GM19467 (cell line): ENCODE measurements around the gene PTPRD.

Source experiments
- ATAC-seq: cut with Tn5 transposase; IDR thresholded peaks from one replicate; pipeline ENCODE4 v1.9.1; 2021; ENCODE audit warnings: mild to moderate bottlenecking, moderate library complexity; ENCODE audit not compliant: unreplicated experiment

Gene PTPRD

DNA sequence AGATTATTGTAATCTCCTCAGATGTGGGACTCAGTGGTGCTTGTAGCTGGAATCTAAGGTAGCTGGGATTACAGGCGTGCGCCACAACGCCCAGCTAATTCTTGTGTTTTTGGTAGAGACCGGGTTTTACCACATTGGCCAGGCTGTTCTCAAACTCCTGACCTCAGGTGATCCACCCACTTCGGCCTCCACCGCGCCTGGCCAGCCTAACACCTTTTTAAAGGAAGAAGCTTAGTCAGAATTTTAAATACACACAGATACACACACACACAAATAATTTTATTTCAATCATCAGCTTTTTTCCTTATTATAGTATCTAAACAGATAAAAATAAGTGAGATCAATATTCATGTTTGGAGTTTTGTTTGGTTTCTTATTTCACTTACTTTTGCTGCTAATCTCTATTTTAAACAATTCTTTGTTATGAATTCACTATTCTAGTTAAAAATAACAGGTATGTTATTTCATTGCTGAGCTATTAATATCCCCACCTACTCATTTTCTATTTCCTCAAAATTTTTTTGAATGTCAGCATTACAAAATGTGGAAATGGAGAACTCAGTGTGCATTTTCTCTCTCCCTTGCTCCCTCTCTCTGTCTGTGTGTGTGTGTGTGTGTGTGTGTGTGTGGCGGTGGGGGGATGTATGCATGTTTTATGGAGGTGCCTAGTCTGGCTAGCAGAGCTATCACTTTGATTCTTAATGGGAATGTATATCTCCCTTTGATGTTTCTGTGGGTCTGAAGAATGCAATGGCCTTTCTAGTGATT is 1852.6 kb downstream of the PTPRD start:
- no peak for ATAC-seq

DNA sequence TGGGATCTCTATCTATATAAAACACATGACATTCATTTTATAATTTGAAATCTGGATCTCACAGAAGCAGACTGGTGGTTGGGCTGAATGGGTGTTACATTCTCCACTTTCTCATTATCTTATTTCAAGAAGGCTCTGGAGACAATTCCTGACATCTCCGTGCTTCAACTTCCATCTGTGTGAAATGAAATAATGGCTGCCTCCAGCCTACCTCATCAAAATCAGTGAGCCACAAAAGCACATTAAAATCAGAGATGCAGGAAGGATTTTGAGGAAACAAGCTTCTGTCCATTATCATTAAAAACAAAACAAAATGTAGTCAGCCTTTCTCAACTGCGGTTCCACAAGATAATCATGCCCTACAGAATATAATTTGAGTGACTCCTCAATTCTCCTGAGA is 1854.9 kb downstream of the PTPRD start:
- ATAC-seq = no peak

DNA sequence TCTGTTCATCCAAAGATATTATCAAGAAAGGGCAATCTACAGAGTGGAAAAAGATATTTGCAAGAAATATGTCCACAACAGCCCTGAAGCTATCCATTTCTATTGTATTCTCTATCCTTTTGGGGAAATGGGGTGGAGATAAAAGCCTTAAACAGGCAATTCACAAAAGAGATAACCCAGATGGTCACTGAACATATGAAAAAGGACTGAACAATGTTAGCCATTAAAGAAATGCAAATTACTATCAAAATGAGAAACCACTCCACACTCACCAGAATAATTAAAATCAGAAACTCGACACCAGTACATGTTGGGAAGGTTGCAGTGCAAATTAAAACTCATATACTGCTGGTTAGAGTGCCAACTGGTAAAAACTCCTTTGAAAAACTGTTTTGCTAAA is 1858.1 kb downstream of the PTPRD start:
- no peak for ATAC-seq

DNA sequence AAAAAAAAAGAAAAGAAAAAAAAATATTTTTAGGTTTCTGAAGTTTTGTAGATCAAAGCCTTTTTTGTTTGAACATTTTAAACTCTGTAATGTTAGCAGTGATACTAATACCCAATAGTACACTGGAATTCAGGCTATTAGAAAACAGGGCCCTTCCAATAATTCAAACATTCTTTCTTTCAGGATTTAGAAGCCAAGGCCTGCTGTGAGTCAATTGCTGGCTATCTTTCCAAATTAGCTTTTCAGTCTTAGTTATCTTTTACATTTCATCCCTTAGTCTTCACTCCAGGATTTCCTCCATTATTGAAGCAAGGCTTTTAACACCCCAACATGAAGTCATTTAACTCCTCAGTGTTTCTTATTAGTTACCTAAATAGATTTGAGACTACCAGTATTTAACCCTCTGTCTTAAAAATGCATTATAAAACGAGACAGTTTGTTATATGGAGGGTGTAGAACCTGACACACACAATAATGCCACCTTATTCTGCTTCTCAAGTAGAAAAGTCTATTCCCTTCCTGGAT is 1861.3 kb downstream of the PTPRD start:
- no peak for ATAC-seq

DNA sequence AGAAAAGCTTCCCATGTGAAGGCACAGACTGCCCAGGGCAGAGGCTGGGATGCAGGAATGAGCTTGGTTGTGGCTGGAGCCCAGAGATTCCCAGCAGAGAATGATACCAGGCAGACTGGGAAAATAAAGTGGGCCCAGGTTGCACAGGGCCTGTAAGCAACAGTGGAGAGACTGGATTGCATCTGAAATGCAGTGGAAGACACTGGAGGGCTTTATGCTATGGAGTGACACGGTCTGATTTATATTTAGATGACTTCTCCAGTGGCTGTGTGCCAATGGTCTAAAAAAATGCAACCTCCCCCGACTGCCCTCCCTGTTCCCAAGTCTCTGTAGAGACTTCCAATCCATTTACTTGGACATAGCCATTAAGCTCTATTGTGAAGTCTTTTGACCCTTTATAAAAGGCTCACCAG is 1862.2 kb downstream of the PTPRD start:
- ATAC-seq = no peak

DNA sequence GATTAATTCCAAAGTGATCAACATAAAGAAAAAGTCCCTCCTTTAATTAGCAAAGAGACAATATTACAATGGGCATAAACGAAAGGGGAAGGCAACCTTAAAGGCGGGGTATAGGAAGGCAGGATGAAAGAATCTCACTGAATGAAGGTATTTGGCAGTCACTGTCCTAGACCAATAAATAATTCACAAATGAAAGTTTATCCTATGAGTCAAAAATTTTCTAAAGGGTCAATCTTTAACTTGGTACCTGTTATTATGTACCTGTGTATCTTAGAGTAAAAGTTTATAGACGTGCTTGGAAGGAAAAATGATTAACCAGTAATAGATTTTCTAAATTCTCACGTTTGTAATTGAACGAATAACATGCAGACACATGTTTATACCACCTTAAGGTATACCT is 1867.5 kb downstream of the PTPRD start:
- ATAC-seq = no peak

DNA sequence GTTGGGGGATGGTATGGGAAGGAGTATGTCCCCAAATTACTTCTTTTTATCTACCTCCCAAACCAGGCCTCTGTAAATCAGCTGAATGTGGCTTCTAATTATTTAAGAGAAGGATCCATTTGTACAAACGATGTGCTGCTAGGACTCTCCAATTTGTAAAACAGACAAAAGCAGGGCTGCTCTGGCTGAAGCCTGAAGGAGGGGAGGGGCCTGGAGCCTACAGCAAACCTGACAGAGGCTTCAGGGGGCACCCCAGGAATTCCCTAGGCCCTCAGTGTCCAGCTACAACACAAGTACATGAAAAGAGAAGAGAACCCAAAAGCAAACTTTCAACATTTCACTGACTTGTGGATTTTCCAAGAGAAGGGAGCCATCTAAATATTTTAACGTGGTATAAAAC is 1873.9 kb downstream of the PTPRD start:
- no peak for ATAC-seq

DNA sequence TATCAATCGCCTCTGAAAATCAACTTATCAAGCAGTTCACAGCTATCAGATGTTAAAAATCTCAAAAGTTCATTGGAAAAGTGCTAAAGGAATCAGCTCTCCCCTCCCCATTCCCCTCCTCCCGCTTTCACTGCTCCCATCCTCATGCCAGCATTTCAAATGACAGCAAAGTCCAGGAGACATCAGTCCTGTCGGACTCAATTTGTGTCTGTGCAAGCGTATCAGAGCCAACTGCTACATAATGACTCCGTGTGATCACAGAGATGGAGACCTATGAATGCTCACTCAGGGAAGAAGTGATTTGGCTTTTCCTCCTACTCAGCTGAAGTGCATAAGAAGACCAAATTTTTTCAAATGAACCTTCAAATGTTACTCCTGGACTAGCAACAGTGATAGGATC is 1876.0 kb downstream of the PTPRD start:
- no peak for ATAC-seq

DNA sequence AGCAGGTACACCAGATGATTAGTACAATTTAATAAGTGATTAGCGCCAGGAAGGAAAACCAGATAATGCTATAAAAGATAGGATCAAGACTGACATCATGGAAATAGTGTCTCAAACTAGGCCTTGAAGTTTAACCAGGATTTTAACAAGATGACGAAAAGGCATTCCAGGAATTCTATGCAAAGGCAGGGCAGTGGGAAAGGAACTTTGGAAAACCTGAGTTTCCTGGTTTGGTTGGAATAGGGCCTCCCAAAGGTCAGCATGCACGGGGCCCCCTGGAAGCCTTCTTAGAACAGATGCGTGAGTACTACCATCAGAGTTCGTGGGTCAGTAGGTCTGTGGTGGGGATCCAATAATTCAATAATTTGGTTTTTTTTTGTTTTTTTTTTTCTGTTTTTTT is 1878.0 kb downstream of the PTPRD start:
- ATAC-seq = no peak

DNA sequence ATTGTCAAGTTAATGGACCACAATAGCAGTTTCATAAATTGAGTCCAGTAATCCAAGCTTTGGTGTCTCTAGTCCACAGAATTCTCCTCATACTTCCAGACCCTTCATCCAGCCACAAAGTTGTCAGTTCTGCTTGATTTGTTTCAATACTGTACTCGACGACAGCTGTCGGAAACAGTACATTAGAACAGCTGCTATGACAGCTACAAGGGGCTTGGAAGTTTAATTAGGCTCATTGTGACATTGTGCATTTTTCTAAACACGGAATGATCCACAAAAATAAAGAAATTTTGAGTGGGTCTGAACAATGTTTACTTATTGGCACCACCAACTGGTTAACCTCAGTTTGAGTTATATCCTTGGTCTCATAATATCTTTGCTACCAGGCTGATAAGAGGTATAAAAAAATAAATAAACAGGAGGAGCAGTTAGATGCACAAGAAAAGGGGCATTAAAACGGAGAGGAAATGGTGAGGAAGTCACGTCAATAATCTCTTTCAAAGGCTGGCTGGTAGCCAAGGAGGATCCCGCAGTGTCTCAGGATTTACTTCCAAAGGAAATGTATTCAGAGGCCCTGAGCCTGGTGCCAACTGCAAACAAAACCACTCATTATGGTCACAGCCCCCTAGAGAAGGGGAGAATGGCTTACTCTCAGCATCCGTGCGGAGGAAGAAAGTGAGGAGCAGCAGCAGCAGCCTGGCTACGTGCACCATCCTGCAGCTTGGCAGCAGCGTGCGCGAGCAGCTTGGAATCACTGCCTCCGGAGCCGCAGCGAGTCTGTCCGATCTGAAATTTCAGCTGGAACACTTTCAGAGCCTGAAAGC is 1879.5 kb downstream of the PTPRD start:
- ATAC-seq = no peak

DNA sequence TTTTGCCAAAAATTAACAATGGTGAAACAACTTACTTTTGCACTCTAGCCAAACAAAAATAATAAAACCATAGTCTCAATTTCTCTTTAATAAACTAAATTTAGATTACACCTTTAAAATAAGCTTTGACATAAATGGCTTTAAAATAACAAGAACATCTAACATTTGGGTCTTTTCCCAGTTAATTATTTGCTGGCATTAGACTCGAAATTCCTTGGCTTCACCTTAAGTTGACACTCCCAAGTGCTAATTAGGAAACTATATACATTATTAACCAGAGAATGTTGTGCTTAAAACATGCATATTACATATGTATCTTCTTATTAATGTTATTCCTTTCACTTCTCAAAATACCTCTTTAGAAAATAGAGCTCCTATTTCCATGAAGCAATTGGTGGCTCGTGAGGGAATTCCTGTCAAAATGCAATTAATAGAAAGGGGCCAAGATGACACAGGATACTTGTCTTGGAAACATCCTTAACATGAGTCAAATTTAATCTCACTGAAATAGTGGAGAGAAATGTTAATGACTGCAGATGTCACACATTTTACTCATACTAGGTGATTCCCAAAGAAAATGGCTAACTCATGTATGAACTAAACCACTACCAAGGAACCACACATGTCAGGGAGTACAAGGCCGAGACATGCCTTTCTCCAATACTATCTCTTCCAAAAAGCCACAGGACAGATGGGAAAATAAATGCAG is 1880.3 kb downstream of the PTPRD start:
- ATAC-seq = no peak

DNA sequence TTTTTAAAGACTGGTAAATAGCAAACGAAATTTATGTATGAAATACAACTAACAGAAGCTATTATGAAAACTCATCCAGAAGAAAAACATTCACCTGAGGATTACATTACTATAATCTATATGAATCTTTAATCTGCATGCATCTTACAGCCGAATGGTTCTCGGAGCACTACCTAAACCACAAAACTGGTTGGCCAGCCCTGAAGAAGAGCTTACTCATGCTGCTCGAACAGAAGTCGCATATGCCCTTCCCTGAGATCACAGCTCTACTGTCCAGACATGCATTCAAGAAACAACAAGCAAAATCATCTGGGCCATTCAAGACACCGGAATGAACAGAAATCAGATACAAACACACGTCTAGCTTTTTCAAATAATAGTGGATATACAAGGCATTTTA is 1882.2 kb downstream of the PTPRD start:
- ATAC-seq = no peak

DNA sequence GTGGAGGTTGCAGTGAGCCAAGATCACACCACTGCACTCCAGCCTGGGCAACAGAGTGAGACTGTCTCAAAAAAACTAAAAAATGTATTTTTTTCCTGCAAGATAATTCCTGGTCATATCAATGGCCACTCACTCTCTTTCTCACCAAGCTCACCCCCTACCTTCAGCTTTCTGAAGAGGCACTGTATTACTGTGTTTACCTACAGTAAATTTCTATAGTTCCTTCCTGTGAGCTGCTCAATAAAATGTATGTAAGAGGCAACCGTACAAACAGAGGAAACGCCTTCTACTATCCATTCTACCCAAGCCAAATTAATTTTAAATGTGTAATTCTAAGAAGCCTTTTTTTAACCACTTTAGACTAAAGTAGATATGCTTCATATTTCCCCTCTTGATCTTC is 1883.9 kb downstream of the PTPRD start:
- ATAC-seq = no peak

DNA sequence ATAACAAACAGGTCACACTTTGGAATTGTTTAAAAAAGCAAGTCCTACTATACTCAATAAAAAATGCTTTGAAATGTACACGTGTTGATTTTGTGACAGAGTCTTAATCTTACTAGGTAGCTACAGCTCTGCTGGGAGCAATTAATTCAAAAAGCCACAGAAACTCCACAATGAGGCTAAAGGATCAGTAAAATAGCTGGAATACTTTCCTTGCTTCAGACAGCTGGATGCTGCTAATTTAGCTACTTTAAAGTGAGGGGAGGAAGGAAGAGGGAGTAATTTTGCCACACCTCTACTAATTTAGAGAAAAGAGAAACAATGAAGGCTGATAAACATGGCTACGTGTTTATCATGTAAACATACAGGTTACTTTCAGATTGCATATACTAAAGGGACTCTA is 1885.6 kb downstream of the PTPRD start:
- no peak for ATAC-seq

DNA sequence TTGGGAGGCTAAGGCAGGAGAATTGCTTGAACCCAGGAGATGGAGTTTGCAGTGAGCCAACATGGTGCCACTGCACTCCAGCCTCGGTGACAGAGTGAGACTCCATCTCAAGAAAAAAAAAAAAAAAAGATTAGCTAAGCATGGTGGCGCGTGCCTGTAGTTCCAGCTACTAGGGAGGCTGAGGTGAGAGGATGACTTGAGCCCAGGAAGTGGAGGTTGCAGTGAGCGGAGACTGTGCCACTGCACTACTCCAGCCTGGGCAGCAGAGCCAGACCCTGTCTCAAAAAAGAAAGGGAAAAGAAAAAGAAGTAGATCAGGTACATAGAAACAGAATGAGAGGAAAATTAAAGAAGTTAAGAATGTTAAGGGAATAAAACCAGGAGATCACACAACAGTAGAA is 1886.1 kb downstream of the PTPRD start:
- no peak for ATAC-seq

DNA sequence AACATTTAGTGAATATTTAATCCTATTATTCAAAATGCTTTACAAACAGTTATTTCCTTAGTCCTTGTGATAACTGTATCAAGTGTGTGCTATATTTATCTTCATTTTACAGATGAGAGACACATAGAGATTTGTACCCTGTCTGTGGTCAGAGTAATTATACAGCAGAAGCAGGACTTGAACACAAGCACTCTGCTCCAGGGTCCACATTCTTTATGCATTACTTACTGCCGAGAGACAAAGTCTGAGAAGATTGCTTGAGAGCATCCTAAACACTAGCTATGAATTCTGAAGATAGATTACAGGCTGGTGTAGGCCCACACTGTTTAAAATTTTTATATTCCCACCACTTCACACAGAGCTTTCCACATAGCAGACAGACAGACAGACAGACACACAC is 1887.2 kb downstream of the PTPRD start:
- no peak for ATAC-seq

DNA sequence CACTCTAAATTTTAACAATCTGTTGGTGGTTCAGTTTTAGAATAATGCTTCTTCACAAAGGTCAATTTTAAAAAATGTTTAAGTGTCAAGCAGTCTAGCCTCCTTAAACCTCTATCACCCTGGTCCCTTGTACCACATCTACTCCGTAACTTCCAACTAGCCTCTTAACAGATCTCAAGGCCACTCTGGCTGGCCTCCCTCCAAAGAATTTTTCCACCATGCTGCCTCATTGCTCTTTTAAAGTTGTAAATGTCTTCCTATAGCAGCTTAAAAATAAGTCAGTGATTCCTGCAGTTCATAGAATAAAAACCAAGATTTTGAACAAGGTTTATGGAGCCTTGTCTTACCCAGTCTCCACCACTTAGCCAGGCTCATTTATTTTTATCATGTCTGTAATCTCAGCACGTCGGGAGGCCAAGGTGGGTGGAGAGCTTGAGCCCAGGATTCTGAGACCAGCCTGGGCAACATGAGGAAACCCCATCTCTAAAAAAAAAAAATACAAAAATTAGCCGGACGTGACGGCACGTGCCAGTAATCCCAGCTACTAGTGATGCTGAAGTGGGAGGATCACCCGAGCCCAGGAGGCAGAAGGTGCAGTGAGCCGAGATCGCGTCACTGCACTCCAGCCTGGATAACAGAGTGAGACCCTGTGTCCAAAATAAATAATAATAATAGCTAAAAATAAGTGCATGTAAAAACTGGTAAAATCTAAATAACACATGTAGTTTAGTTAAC is 1888.4 kb downstream of the PTPRD start:
- ATAC-seq = no peak

DNA sequence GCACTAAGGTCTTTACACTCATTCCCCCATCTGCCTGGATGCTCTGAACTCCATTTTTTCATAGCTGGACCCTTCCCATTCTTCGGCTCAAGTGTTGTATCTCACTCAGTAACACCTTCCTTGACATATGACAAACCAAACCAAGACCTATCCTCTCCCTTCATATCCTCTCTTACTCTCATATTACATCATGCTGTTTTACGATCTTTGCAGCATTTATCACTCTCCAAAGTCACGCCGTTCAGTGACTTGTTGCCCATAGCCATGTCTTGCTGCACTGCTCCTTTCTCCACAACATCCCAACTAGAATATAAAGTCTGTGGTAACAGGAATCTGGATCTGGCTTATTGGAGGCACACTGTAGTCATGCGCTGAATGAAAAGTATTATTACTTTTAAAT is 1889.6 kb downstream of the PTPRD start:
- no peak for ATAC-seq

DNA sequence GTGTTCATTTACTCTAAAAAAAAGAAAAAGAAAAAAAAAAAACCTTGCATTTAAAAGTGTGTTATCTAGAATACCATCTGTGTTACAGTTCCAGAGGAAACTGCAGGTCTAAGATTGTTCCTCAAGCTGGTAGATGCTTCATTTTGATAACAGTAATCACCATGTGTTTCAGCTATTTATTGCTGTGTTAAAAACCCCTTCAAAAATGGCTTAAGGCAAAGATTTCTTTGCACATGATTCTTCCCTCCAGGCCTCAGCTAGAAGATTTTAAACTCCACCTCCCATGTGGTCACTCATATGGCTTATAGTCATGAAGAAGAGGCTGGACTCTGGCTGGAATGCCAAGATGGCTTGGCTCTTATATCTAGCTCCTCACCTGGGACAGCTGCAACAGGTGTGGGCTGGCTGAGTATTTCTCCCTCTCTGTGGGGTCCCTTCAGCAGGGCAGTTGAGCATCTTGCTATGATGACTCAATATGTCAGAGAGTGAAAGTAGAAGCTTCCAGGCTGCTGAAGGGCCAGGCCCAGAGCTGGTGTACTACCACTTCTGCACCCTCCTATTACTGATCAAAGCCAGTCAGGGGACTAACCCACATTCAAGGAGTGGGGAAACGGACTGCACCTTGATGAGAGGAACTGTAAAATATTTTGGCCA is 1892.8 kb downstream of the PTPRD start:
- no peak for ATAC-seq

DNA sequence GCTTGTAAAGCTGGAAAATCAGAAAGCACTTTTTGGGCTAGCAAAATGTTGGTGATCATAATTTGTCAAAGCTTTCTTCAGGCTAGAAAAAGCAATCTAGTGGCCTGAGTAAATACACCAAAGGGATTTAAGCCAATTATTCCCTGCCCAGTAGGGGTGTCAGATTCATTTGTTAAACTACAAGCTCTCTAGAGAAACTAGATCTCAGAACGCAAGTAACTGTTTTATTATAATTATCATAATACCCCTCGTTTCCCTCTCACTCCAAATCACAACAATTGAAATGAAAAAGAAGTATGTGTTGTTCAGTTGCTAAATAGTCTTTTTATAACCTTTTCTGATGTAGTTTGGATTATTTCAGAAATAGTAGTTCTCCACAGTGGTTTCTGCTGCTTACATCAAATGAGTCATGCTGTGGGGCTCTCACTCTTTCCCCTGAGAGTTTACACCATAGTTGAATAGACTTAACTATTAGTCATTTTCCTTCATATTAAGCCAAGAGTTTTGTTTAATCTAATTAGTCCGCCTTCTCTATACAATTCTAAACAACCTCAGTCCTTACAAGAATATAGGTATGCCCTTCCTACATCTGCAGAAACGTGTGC is 1894.6 kb downstream of the PTPRD start:
- no peak for ATAC-seq
